Subcutaneous abdominal adipose tissue (tissue), 5 donors: ENCODE data around the gene MOB3A.
"Not testable (repeated sequence)": the region's sequence is repeated elsewhere in the genome, so short reads cannot be mapped to it uniquely, and the experiment has no call there.

Experiments
- H3K27ac ChIP-seq: one replicate; pipeline ENCODE4 v1.7.0; 2013; ENCODE audit warnings: low read depth, mild to moderate bottlenecking, inconsistent platforms, low read length, moderate library complexity
- H3K27me3 ChIP-seq, 5 donors: one replicate each; pipeline ENCODE4 v1.7.0; 2013; ENCODE audit warnings: low read length in 5 of 5, inconsistent platforms in 1 of 5; ENCODE audit not compliant: control insufficient read depth in 5 of 5, insufficient read depth in 4 of 5
- H3K36me3 ChIP-seq, 5 donors: one replicate each; pipeline ENCODE4 v1.7.0; 2013; ENCODE audit warnings: low read length in 5 of 5; ENCODE audit not compliant: control insufficient read depth in 5 of 5, insufficient read depth in 5 of 5
- H3K4me1 ChIP-seq, 5 donors: one replicate each; pipeline ENCODE4 v1.7.0; 2013; ENCODE audit warnings: low read length in 5 of 5, mild to moderate bottlenecking in 3 of 5, moderate library complexity in 1 of 5; ENCODE audit not compliant: control insufficient read depth in 5 of 5, insufficient read depth in 5 of 5
- H3K4me3 ChIP-seq, 5 donors: one replicate each; pipeline ENCODE4 v1.7.0; 2013; ENCODE audit warnings: low read length in 5 of 5, low read depth in 1 of 5
- H3K9ac ChIP-seq, 5 donors: one replicate each; pipeline ENCODE4 v1.7.0; 2013; ENCODE audit warnings: low read length in 5 of 5, mild to moderate bottlenecking in 4 of 5, moderate library complexity in 3 of 5
- H3K9me3 ChIP-seq, 5 donors: one replicate each; pipeline ENCODE4 v1.7.0; 2013; ENCODE audit warnings: low read length in 5 of 5; ENCODE audit not compliant: control insufficient read depth in 5 of 5
- donor health status: healthy.
- donor health status: healthy.
- donor health status: healthy.
- donor health status: healthy.
- donor health status: healthy.

Gene MOB3A

GRCh38 chr19:2034729-2035589 lies 61.2 kb downstream of the MOB3A start:
- H3K36me3 ChIP-seq: peaks cover 0 to 19% (median 15%) of the 10 kb centered on the region in 5 donors
- no peak overlapping the region for H3K27ac ChIP-seq
- H3K9me3 ChIP-seq: peaks cover 0 to 11% (median 8%) of the 10 kb centered on the region in 5 donors
- no peak overlapping the region for H3K4me3 ChIP-seq
- H3K9ac ChIP-seq: no peak overlapping the region
- no peaks in the 10 kb centered on the region for H3K27me3 ChIP-seq
- peaks cover 4 to 41% (median 20%) of the 10 kb centered on the region in 5 donors for H3K4me1 ChIP-seq

- not testable (repeated sequence) for H3K27me3 ChIP-seq, H3K4me3 ChIP-seq, H3K27ac ChIP-seq, H3K9ac ChIP-seq
- Histone ChIP-seq H3K36me3 (peaks cover 0 to 12% (median 9%) of the 10 kb centered on the region in 5 donors), H3K4me1 (peaks cover 4 to 41% (median 20%) of the 10 kb centered on the region in 5 donors), H3K9me3 (peaks cover 0 to 11% (median 8%) of the 10 kb centered on the region in 5 donors)
Measured at GRCh38 chr19:2034253-2034652, 61.9 kb downstream of the MOB3A start.

GRCh38 chr19:2033825-2034159 lies 62.3 kb downstream of the MOB3A start:
- H3K36me3 ChIP-seq: peaks cover 0 to 7% (median 5%) of the 10 kb centered on the region in 5 donors

DNA sequence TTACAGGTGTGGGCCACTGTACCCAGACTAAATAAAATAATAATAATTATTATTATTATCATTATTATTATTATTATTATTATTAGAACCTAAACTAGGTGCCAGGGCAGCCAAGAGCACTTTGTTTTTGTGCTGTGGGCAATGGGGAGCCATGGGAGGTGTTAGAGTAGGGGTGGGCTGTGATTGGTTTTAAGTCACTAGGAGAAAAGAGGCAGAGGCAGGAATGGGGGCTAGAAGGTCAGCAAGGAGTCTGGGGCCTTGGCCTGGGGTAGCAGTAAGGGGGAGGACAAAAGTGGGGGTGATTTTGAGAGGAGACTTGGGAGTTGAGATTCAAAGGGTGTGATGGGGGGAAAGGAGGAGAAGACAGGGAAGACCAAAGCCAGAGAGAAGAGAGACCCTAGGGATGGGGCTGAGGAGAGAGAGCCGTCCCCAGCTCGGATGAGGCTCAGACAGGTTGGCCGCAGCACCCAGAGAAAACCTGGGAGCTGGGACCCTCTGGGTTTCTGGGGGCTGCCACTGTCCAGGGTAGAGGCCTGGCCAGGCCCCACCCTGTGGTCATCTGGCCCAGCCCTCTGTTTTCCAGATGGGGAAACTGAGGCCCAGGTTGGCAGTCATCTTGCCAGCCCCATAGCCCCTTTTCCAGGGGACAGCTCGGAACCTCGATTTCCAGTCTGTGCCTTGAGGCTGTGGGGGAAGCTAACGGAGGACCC lies 62.9 kb downstream of the MOB3A start:
- peaks cover 0 to 2% (median 0%) of the 10 kb centered on the region in 5 donors for H3K36me3 ChIP-seq
- H3K9me3 ChIP-seq: peaks cover 0 to 11% (median 8%) of the 10 kb centered on the region in 5 donors
- peak overlapping the region in 1 of 5 donors; percentile 48 for H3K9ac ChIP-seq
- H3K4me3 ChIP-seq: no peak overlapping the region
- no peaks in the 10 kb centered on the region for H3K27me3 ChIP-seq
- H3K4me1 ChIP-seq: peaks cover 4 to 47% (median 27%) of the 10 kb centered on the region in 5 donors
- H3K27ac ChIP-seq: peak overlapping the region; percentile 97

More at GRCh38 chr19:2033825-2034159, 62.3 kb downstream of the MOB3A start:
- Histone ChIP-seq H3K9ac (no peak overlapping the region), H3K4me1 (peaks cover 4 to 42% (median 22%) of the 10 kb centered on the region in 5 donors), H3K4me3 (no peak overlapping the region), H3K27ac (peak overlapping the region; percentile 97), H3K27me3 (no peaks in the 10 kb centered on the region), H3K9me3 (peaks cover 0 to 11% (median 8%) of the 10 kb centered on the region in 5 donors)

DNA sequence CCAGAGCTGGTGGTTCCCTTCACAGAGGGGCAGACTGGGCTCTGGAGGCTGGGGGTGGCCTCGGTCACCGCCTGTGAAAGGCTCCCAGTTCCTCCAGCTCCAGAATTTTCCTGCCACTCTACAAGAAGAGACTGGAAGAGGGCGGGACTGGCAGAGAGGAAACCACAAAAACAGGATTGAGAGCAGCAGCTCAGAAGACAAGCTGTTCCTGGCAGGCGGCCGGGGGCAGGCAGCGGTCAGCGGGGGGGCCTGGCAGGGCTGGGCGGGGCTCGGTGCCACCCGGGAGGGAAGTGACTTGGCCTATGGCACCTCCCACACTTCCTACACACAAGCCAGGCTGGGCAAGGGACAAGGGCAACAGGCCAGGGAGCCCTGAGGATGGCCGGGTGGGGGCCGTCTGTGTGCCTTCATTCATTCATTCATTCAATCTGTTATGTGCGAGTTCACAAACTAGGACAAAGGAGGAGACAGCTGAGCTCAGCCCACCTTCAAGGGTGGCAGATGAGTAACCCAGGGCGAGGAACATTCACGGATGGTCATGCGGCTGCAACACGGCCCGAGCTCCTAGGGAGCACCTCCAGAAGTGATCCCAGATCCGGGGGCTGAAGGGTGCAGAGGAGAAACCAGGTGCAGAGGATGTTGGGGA lies 63.7 kb downstream of the MOB3A start:
- H3K4me1 ChIP-seq: peaks cover 4 to 54% (median 32%) of the 10 kb centered on the region in 5 donors

GRCh38 chr19:2027361-2027760 lies 68.8 kb downstream of the MOB3A start:
- peak overlapping the region in 1 of 5 donors; percentile 17 for H3K9ac ChIP-seq
- peaks cover 0 to 35% (median 24%) of the 10 kb centered on the region in 5 donors for H3K4me1 ChIP-seq
- H3K36me3 ChIP-seq: no peaks in the 10 kb centered on the region
- H3K9me3 ChIP-seq: peaks cover 0 to 4% (median 3%) of the 10 kb centered on the region in 5 donors
- no peak overlapping the region for H3K4me3 ChIP-seq
- no peak overlapping the region for H3K27ac ChIP-seq
- H3K27me3 ChIP-seq: no peaks in the 10 kb centered on the region

More for the DNA sequence above, 63.7 kb downstream of the MOB3A start:
- Histone ChIP-seq H3K27ac (peak overlapping the region; percentile 97), H3K4me3 (peak overlapping the region in 4 of 5 donors; percentile 27 to 44 (median 36)), H3K36me3 (no peaks in the 10 kb centered on the region), H3K27me3 (no peaks in the 10 kb centered on the region), H3K9me3 (peaks cover 0 to 11% (median 8%) of the 10 kb centered on the region in 5 donors), H3K9ac (peak overlapping the region; percentile 49 to 63 (median 52))

DNA sequence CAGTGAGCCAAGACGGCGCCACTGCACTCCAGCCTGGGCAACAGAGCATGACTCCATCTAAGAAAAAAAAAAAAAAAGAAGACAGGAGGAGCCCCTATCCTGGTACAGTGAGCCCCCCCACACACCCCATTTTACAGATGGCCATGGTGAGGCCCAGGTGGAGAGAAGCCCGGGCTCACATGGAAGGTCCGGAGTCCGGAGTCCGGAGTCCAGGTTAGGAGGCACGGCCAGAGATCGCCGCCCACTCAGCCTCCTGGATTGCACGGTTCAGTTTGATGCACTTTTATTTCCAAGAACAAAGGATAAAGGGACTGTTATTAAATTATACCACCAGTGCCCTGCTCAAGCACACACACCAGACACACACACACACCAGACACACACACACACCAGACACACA lies 69.4 kb downstream of the MOB3A start:
- H3K27ac ChIP-seq: no peak overlapping the region
- no peak overlapping the region for H3K4me3 ChIP-seq

GRCh38 chr19:2022289-2022688 lies 73.8 kb downstream of the MOB3A start:
- H3K4me3 ChIP-seq: no peak overlapping the region
- H3K4me1 ChIP-seq: peaks cover 0 to 10% (median 7%) of the 10 kb centered on the region in 5 donors
- H3K27ac ChIP-seq: no peak overlapping the region
- H3K27me3 ChIP-seq: no peaks in the 10 kb centered on the region
- peaks cover 0 to 4% (median 3%) of the 10 kb centered on the region in 5 donors for H3K9me3 ChIP-seq
- H3K36me3 ChIP-seq: no peaks in the 10 kb centered on the region
- no peak overlapping the region for H3K9ac ChIP-seq

More for the DNA sequence above, 69.4 kb downstream of the MOB3A start:
- H3K9ac ChIP-seq: peak overlapping the region in 1 of 5 donors; percentile 17
- H3K4me1 ChIP-seq: peaks cover 0 to 29% (median 18%) of the 10 kb centered on the region in 5 donors
- H3K9me3 ChIP-seq: peaks cover 0 to 4% (median 3%) of the 10 kb centered on the region in 5 donors
- H3K36me3 ChIP-seq: no peaks in the 10 kb centered on the region
- no peaks in the 10 kb centered on the region for H3K27me3 ChIP-seq

GRCh38 chr19:2021453-2022140 lies 74.5 kb downstream of the MOB3A start:
- Histone ChIP-seq H3K4me3 (no peak overlapping the region), H3K27me3 (no peaks in the 10 kb centered on the region), H3K27ac (no peak overlapping the region), H3K36me3 (no peaks in the 10 kb centered on the region), H3K4me1 (peaks cover 0 to 6% (median 4%) of the 10 kb centered on the region in 5 donors), H3K9ac (no peak overlapping the region), H3K9me3 (peaks cover 0 to 4% (median 3%) of the 10 kb centered on the region in 5 donors)
